HepG2 (cell line): ENCODE measurements around the gene SELENOW. TPM values are rescaled to one million over a fixed set of nuclear protein-coding genes. Genes with fewer than 3 reads are reported as not detected.

ENCODE experiments used
- CSRNP2 ChIP-seq: sonication (generic); formaldehyde crosslinking; conservative IDR thresholded peaks from 2 replicates; pipeline ENCODE4 v1.8.0; 2022; ENCODE audit warnings: low read depth, missing genetic modification reagents
- DMTF1 ChIP-seq: sonication (generic); formaldehyde crosslinking; IDR thresholded peaks from 2 replicates; pipeline ENCODE4 v1.4.0; 2020; ENCODE audit warnings: mild to moderate bottlenecking, missing genetic modification reagents
- JARID2 ChIP-seq: sonication (generic); formaldehyde crosslinking; IDR thresholded peaks from 2 replicates; pipeline ENCODE4 v1.8.1; 2023; ENCODE audit warnings: missing genetic modification reagents, inconsistent platforms; ENCODE audit not compliant: insufficient replicate concordance
- KDM4B ChIP-seq: sonication (generic); formaldehyde crosslinking; IDR thresholded peaks from 2 replicates; pipeline ENCODE4 v1.4.0; 2020; ENCODE audit warnings: missing genetic modification reagents
- MIXL1 ChIP-seq: IDR thresholded peaks from 2 replicates; pipeline ENCODE4 v1.6.1; 2016
- PHF8 ChIP-seq: sonication (generic); formaldehyde crosslinking; IDR thresholded peaks from 2 replicates; pipeline ENCODE4 v1.5.0; 2020; ENCODE audit warnings: missing genetic modification reagents
- PLSCR1 ChIP-seq: sonication (generic); formaldehyde crosslinking; IDR thresholded peaks from 2 replicates; pipeline ENCODE4 v1.5.0; 2020; ENCODE audit warnings: missing genetic modification reagents, mild to moderate bottlenecking, borderline replicate concordance
- RAD51 ChIP-seq: fragments of 450-650 bp; IDR thresholded peaks from 2 replicates; pipeline ENCODE4 v1.6.1; 2016; ENCODE audit warnings: borderline replicate concordance
- THRA ChIP-seq: sonication (generic); formaldehyde crosslinking; IDR thresholded peaks from 2 replicates; pipeline ENCODE4 v1.4.0; 2020; ENCODE audit warnings: missing genetic modification reagents, borderline replicate concordance
- ZBTB25 ChIP-seq: IDR thresholded peaks from 2 replicates; pipeline ENCODE4 v1.6.1; 2018; ENCODE audit warnings: missing genetic modification reagents
- ZNF230 ChIP-seq: sonication (generic); formaldehyde crosslinking; IDR thresholded peaks from 2 replicates; pipeline ENCODE4 v1.4.0; 2020; ENCODE audit warnings: mild to moderate bottlenecking, missing genetic modification reagents
- ZNF512 ChIP-seq: sonication (generic); formaldehyde crosslinking; IDR thresholded peaks from 2 replicates; pipeline ENCODE4 v1.4.0; 2020; ENCODE audit warnings: mild to moderate bottlenecking, missing genetic modification reagents
- ZNF546 ChIP-seq: sonication (generic); formaldehyde crosslinking; conservative IDR thresholded peaks from 2 replicates; pipeline ENCODE4 v1.8.1; 2023; ENCODE audit warnings: mild to moderate bottlenecking, missing genetic modification reagents
- ZNF570 ChIP-seq: sonication (generic); formaldehyde crosslinking; IDR thresholded peaks from 2 replicates; pipeline ENCODE4 v1.4.0; 2020; ENCODE audit warnings: mild to moderate bottlenecking, missing genetic modification reagents, borderline replicate concordance
- ZNF746 ChIP-seq: sonication (generic); formaldehyde crosslinking; IDR thresholded peaks from 2 replicates; pipeline ENCODE4 v1.8.0; 2022; ENCODE audit warnings: mild to moderate bottlenecking, missing genetic modification reagents
- ZNF790 ChIP-seq: sonication (generic); formaldehyde crosslinking; IDR thresholded peaks from 2 replicates; pipeline ENCODE4 v1.8.0; 2022; ENCODE audit warnings: missing genetic modification reagents, mild to moderate bottlenecking, borderline replicate concordance
- polyA plus RNA-seq, 8 experiments: library from polyadenylated mRNA; depleted of rRNA in 3 of 8; stranded (reverse) in 7 of 8; unstranded in 1 of 8; fragments of >200 nt; fragmentation: Illumina TruSeq in 4 of 8; extraction: Trizol in 4 of 8; gene quantifications; 2 replicates each; pipeline versions ENCODE4 v1.2.1 to v1.2.3, GENCODE V29; 2011 to 2016; ENCODE audit warnings: low read depth in 4 of 8, missing spikeins in 1 of 8, mixed read lengths in 1 of 8; ENCODE audit not compliant: insufficient read depth in 1 of 8
- total RNA-seq, 5 experiments: library from RNA; depleted of rRNA; stranded (reverse); fragments of >200 nt; fragmentation: Illumina TruSeq; extraction: Trizol; gene quantifications; 2 replicates each; pipeline ENCODE4 v1.2.3, GENCODE V29; 2016; ENCODE audit warnings: low read depth in 1 of 5

The SELENOW gene
- total and polyA plus RNA-seq, 2 of the 13 experiments (the other 11 are each of a cell fraction or from before 2014, with no cell fraction given): 50.3 to 64.7 TPM

- TF ChIP-seq CSRNP2 (no peak), DMTF1 (no peak), PHF8 (CRISPR knock-in tag) (peak; percentile 88), MIXL1 (CRISPR knock-in tag) (no peak), ZNF512 (CRISPR knock-in tag) (no peak), ZNF570 (CRISPR knock-in tag) (no peak), RAD51 (no peak), KDM4B (CRISPR knock-in tag) (no peak), ZNF746 (CRISPR knock-in tag) (0 out of 2 replicates have a peak, but pooled peaks have one; percentile 10), PLSCR1 (CRISPR knock-in tag) (no peak), THRA (CRISPR knock-in tag) (no peak), ZNF790 (CRISPR knock-in tag) (no peak), ZNF546 (CRISPR knock-in tag) (peak; percentile 85; the same call in 1 of the 2 replicates), ZBTB25 (peak; percentile 20; the same call in 1 of the 2 replicates), ZNF230 (peak; percentile 67; the same call in 1 of the 2 replicates), JARID2 (CRISPR knock-in tag) (no peak)
Observed at GRCh38 chr19:47778049-47778953, at the start of gene SELENOW (continued).
